ENCODE data around the gene MRPS26.

- TF ChIP-seq CTCF (IDR thresholded peaks at IDR 0.05 in 4 of 5, conservative IDR thresholded peaks at IDR 0.05 in 1 of 5): no peak
- no peak for TF ChIP-seq POLR2A (IDR thresholded peaks at IDR 0.05)
Observed at GRCh38 chr20:3085571-3086072, 39.8 kb downstream of the MRPS26 start.
